GM23338 (cell line): Measurements from ENCODE around the gene SLC38A10. TPM values are rescaled to one million over a fixed set of nuclear protein-coding genes. Genes with fewer than 3 reads are reported as not detected.
A peak's percentile ranks its signal among the peaks of the same experiment; 100 is the strongest.

Experiments used
- ATAC-seq: fragments of 200-7000 bp; cut with Tn5 transposase; 3 replicates; pipeline ENCODE4 v1.9.1; 2020
- DNase-seq: peaks from one replicate; pipeline ENCODE4 v3.0.0-alpha.2; 2015; ENCODE audit warnings: low spot score
- H2AFZ ChIP-seq: fragments of 200-600 bp; sonication (generic); 2 replicates; pipeline ENCODE4 v1.8.0; 2016; ENCODE audit warnings: antibody characterized with exemption, mild to moderate bottlenecking, moderate library complexity
- H3F3A ChIP-seq: fragments of 200-600 bp; sonication (generic); replicated peaks from 2 replicates; pipeline ENCODE4 v1.8.0; 2017; ENCODE audit warnings: antibody characterized with exemption, mixed run types, low read depth
- H3K27ac ChIP-seq: fragments of 200-600 bp; sonication (generic); 2 replicates; pipeline ENCODE4 v1.6.1; 2016; ENCODE audit warnings: low read depth
- H3K27me3 ChIP-seq: fragments of 200-600 bp; sonication (generic); 2 replicates; pipeline ENCODE4 v1.8.0; 2016; ENCODE audit warnings: mild to moderate bottlenecking, mixed run types, moderate library complexity; ENCODE audit not compliant: insufficient read depth
- H3K36me3 ChIP-seq: fragments of 200-600 bp; sonication (generic); 2 replicates; pipeline ENCODE4 v1.8.0; 2016; ENCODE audit warnings: mild to moderate bottlenecking; ENCODE audit not compliant: insufficient read depth
- H3K4me1 ChIP-seq: fragments of 200-600 bp; sonication (generic); 2 replicates; pipeline ENCODE4 v1.8.0; 2016; ENCODE audit warnings: mild to moderate bottlenecking, moderate library complexity; ENCODE audit not compliant: insufficient read depth
- H3K4me2 ChIP-seq: fragments of 200-600 bp; sonication (generic); 2 replicates; pipeline ENCODE4 v1.7.1; 2017; ENCODE audit warnings: mixed run types
- H3K4me3 ChIP-seq: fragments of 200-600 bp; sonication (generic); 2 replicates; pipeline ENCODE4 v1.6.1; 2016; ENCODE audit warnings: mixed run types
- H3K79me2 ChIP-seq: fragments of 200-600 bp; sonication (generic); replicated peaks from 2 replicates; pipeline ENCODE4 v1.8.0; 2017; ENCODE audit warnings: mild to moderate bottlenecking; ENCODE audit not compliant: insufficient read depth
- H3K9me2 ChIP-seq: fragments of 200-600 bp; sonication (generic); 2 replicates; pipeline ENCODE4 v1.8.0; 2017; ENCODE audit not compliant: insufficient read depth
- H4K20me1 ChIP-seq: fragments of 200-600 bp; sonication (generic); replicated peaks from 2 replicates; pipeline ENCODE4 v1.8.0; 2017; ENCODE audit warnings: mild to moderate bottlenecking; ENCODE audit not compliant: insufficient read depth
- H3K27ac Mint-ChIP-seq: 2 replicates; pipeline ENCODE4 v1.8.0; 2020; ENCODE audit warnings: inconsistent platforms, mild to moderate bottlenecking, moderate library complexity, mixed read lengths
- H3K27me3 Mint-ChIP-seq: 3 replicates; pipeline ENCODE4 v1.8.0; 2022; ENCODE audit warnings: low read depth, mild to moderate bottlenecking, moderate library complexity, mixed read lengths, inconsistent platforms; ENCODE audit not compliant: insufficient read depth, poor library complexity
- H3K36me3 Mint-ChIP-seq: 3 replicates; pipeline ENCODE4 v1.8.0; 2021; ENCODE audit warnings: low read depth, mild to moderate bottlenecking, inconsistent platforms, moderate library complexity, mixed read lengths
- H3K4me1 Mint-ChIP-seq: 3 replicates; pipeline ENCODE4 v1.8.0; 2020; ENCODE audit warnings: mild to moderate bottlenecking, inconsistent platforms, mixed read lengths
- H3K4me3 Mint-ChIP-seq: 3 replicates; pipeline ENCODE4 v1.8.0; 2021; ENCODE audit warnings: moderate library complexity, mild to moderate bottlenecking, inconsistent platforms, mixed read lengths
- H3K9me3 Mint-ChIP-seq: 3 replicates; pipeline ENCODE4 v1.8.0; 2020; ENCODE audit warnings: moderate library complexity, mild to moderate bottlenecking, inconsistent platforms, mixed read lengths
- CREB1 ChIP-seq: fragments of 250-450 bp; sonication (Bioruptor Pico); IDR thresholded peaks from 2 replicates; pipeline ENCODE4 v1.5.0; 2020; ENCODE audit warnings: low read depth, mild to moderate bottlenecking, moderate library complexity
- CTCF ChIP-seq, 2 experiments: fragments of 200-600 bp in 1 of 2; sonication (generic) in 1 of 2; conservative IDR thresholded peaks; 2 replicates each; pipeline versions ENCODE4 v1.5.1 to v1.6.1; 2016 to 2017; ENCODE audit warnings: antibody characterized with exemption in 2 of 2, low read depth in 2 of 2, mild to moderate bottlenecking in 2 of 2, moderate library complexity in 1 of 2
- ETS1 ChIP-seq: IDR thresholded peaks from 2 replicates; pipeline ENCODE4 v1.6.1; 2016; ENCODE audit warnings: antibody characterized with exemption
- EZH2phosphoT487 ChIP-seq: fragments of 200-600 bp; sonication (generic); IDR thresholded peaks from one replicate; pipeline ENCODE4 v1.8.1; 2018; ENCODE audit warnings: antibody characterized with exemption; ENCODE audit not compliant: unreplicated experiment
- JUNB ChIP-seq: IDR thresholded peaks from one replicate; pipeline ENCODE4 v1.6.1; 2016; ENCODE audit warnings: antibody characterized with exemption; ENCODE audit not compliant: unreplicated experiment
- NANOG ChIP-seq: IDR thresholded peaks from 2 replicates; pipeline ENCODE4 v1.6.1; 2016; ENCODE audit warnings: antibody characterized with exemption, borderline replicate concordance
- POLR2AphosphoS5 ChIP-seq: IDR thresholded peaks from 2 replicates; pipeline ENCODE4 v1.6.1; 2016; ENCODE audit warnings: antibody characterized with exemption, low read depth
- REST ChIP-seq: IDR thresholded peaks from one replicate; pipeline ENCODE4 v1.6.1; 2018; ENCODE audit warnings: antibody characterized with exemption; ENCODE audit not compliant: unreplicated experiment
- STAT1 ChIP-seq: IDR thresholded peaks from one replicate; pipeline ENCODE4 v1.6.1; 2016; ENCODE audit warnings: antibody characterized with exemption; ENCODE audit not compliant: unreplicated experiment
- ZNF114 ChIP-seq: fragments of 250-450 bp; sonication (Bioruptor Pico); IDR thresholded peaks from 2 replicates; pipeline ENCODE4 v1.5.0; 2020; ENCODE audit warnings: mild to moderate bottlenecking, moderate library complexity
- ZNF331 ChIP-seq: fragments of 250-450 bp; sonication (Bioruptor Pico); IDR thresholded peaks from 2 replicates; pipeline ENCODE4 v1.5.0; 2020; ENCODE audit warnings: low read depth, mild to moderate bottlenecking, moderate library complexity
- polyA plus RNA-seq: library from polyadenylated mRNA; unstranded; fragments of >200 nt; fragmentation: Nextera tagmentation; extraction: Ambion mirVana; gene quantifications from 2 replicates; pipeline ENCODE4 v1.2.1, GENCODE V29; 2016
- total RNA-seq: library from RNA; depleted of rRNA; stranded (reverse); fragments of >200 nt; shearing (Covaris generic); gene quantifications from 2 replicates; pipeline ENCODE4 v1.2.3, GENCODE V29; 2014

Gene SLC38A10
- total and polyA plus RNA-seq, 2 experiments from 2014 or later = 17.1 to 55.8 TPM

- Histone ChIP-seq H3F3A (no peaks in the 10 kb centered on the region), H3K36me3 (no peaks in the 10 kb centered on the region), H3K4me1 (peaks cover 14% of the 10 kb centered on the region), H3K27ac (no peak overlapping the region), H4K20me1 (no peaks in the 10 kb centered on the region; the same call in 1 of the 2 replicates), H3K4me3 (peak overlapping the region; percentile 93), H2AFZ (no peak overlapping the region), H3K9me2 (no peaks in the 10 kb centered on the region), H3K27me3 (0 out of 2 replicates have a peak, but pooled peaks cover 3% of the 10 kb centered on the region), H3K79me2 (peaks cover 23% of the 10 kb centered on the region), H3K4me2 (peak overlapping the region; percentile 89)
- Mint-ChIP-seq H3K36me3 (no peaks in the 10 kb centered on the region; the same call in 1 of the 3 replicates), H3K4me3 (peak overlapping the region; percentile 76), H3K9me3 (no peaks in the 10 kb centered on the region; the same call in 2 of the 3 replicates), H3K27ac (no peak overlapping the region), H3K4me1 (peaks cover 15% of the 10 kb centered on the region), H3K27me3 (peaks cover 4% of the 10 kb centered on the region)
- peak; percentile 12 for ATAC-seq
- no peak for DNase-seq
- TF ChIP-seq CREB1 (CRISPR knock-in tag) = no peak
- TF ChIP-seq CTCF (conservative IDR thresholded peaks at IDR 0.05; ENCODE audit: low read depth in 2 of 2) = no peak
- no peak for TF ChIP-seq ZNF114 (CRISPR knock-in tag)
These were observed 73.1 kb downstream of the SLC38A10 start for GRCh38 chr17:81221842-81222619.

GRCh38 chr17:81221371-81221841 is 73.7 kb downstream of the SLC38A10 start:
- peaks cover 4% of the 10 kb centered on the region for H3K27me3 Mint-ChIP-seq
- Histone ChIP-seq H3K36me3 (no peaks in the 10 kb centered on the region), H3K79me2 (peaks cover 29% of the 10 kb centered on the region), H4K20me1 (peaks cover 2% of the 10 kb centered on the region; the same call in 1 of the 2 replicates), H3K4me1 (peaks cover 14% of the 10 kb centered on the region), H3K9me2 (no peaks in the 10 kb centered on the region), H3K27ac (no peak overlapping the region), H3F3A (no peaks in the 10 kb centered on the region), H3K4me3 (peak overlapping the region; percentile 93), H2AFZ (no peak overlapping the region), H3K4me2 (peak overlapping the region; percentile 89), H3K27me3 (0 out of 2 replicates have a peak, but pooled peaks cover 3% of the 10 kb centered on the region)
- H3K4me3 Mint-ChIP-seq = peak overlapping the region; percentile 76
- no peaks in the 10 kb centered on the region; the same call in 1 of the 3 replicates for H3K36me3 Mint-ChIP-seq
- no peaks in the 10 kb centered on the region; the same call in 2 of the 3 replicates for H3K9me3 Mint-ChIP-seq
- no peak overlapping the region; the same call in 1 of the 2 replicates for H3K27ac Mint-ChIP-seq
- DNase-seq = peak; percentile 60
- peaks cover 15% of the 10 kb centered on the region for H3K4me1 Mint-ChIP-seq
- ATAC-seq = peak; percentile 7
- TF ChIP-seq EZH2phosphoT487 (no peak), ETS1 (no peak), STAT1 (no peak), REST (no peak), CTCF (conservative IDR thresholded peaks at IDR 0.05; ENCODE audit: low read depth in 2 of 2) (no peak), POLR2AphosphoS5 (no peak), ZNF114 (CRISPR knock-in tag) (no peak), CREB1 (CRISPR knock-in tag) (no peak), JUNB (no peak), ZNF331 (CRISPR knock-in tag) (no peak), NANOG (no peak)
